ENCODE measurements around the gene NKX3-2.

NKX3-2 gene

DNA sequence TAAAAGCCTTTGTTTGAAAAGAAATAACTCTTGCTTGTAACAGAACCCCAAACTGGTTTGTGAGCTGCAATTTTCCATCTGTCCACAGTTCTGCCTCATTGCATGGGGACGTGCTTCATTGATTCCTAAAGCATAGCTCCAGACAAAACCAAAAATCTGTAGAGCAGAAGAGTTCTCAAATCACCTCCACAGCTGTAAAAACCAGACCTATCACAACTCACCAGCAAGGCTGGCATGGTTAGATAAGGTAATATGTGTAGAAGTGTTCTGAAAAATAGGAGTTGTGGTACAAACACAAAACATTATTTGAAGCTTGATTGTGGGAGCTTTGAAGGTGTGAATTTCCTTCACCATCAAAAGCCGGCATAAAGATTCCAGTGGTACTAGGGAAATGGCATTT lies 47.7 kb downstream of the NKX3-2 start:
- no peak for DNase-seq

DNA sequence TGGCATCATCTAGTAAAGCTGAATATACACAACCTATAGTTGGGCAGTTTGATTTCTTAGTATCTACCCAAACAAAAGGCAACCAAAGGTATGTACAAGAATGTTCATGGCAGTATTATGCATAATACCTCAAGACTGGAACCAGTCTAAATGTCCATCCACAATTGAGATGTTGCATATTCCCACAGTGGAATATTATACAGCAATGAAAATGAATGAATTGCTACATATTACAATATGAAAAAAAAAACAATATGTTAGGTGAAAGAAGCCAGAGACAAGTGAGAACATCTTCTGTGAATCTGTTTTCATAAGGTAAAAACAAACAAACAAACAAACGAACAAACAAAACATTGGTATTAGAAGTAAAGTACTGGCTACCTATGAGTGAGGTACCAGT lies 48.6 kb downstream of the NKX3-2 start:
- DNase-seq, result no peak

DNA sequence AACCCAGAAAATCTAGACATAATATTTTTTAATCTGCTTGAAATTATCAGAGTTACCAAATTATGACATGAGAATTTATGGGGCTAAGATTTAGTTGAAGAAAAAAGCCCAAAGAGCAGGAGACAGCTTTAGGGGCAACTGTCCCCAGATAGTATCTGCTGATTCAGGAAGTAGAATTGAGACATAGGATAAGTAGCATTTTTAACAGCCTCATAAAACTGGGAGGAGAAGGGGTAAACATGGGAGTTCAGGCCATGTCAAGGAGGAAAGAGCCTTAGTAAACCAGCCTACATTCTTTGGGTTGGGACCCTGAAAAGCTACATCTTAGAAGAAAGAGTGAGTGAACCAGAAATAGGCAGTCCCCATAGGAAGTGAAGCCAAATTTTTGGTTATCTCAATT lies 50.5 kb downstream of the NKX3-2 start:
- no peak for DNase-seq

DNA sequence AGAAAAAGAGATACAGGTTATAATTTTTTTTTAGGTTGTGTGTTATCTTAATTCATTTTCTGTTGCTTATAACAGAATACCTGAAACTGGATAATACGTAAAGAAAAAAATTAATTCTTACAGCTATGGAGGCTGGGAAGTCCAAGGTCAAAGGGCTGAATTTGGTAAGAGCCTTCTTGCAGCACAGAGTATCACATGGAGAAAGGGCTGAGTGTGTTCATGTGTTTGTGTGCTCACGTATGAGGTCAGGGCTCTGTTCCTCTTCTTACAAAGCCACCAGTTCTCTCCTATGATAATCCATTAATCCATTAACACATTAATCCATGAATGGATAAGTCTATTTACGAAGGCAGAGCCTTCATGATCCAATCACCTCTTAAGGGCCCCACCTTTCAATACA lies 51.6 kb downstream of the NKX3-2 start:
- no peak for DNase-seq
